Renal cortex interstitium (tissue), 11 donors: ENCODE measurements around the gene PRKAG2. TPM values are rescaled to one million over a fixed set of nuclear protein-coding genes. Genes with fewer than 3 reads are reported as not detected.

Experiments used
- DNase-seq, 11 donors: peaks; one replicate each; pipeline ENCODE4 v3.0.0-alpha.2; 2013; ENCODE audit warnings: low read depth in 9 of 11, low spot score in 4 of 11; ENCODE audit errors: extremely low read depth in 1 of 11
- polyA plus RNA-seq, 3 donors: library from polyadenylated mRNA; unstranded; fragments of 120-200 nt; gene quantifications; one replicate each; pipeline ENCODE4 v1.2.1, GENCODE V29; 2013; ENCODE audit not compliant: insufficient read length in 3 of 3

Gene PRKAG2
- polyA plus RNA-seq, 3 donors = 25.8 to 59.8 (median 37.8) TPM

- DNase-seq = no peak
Measured at GRCh38 chr7:151904270-151904669, 27.4 kb upstream of the PRKAG2 start.

DNA sequence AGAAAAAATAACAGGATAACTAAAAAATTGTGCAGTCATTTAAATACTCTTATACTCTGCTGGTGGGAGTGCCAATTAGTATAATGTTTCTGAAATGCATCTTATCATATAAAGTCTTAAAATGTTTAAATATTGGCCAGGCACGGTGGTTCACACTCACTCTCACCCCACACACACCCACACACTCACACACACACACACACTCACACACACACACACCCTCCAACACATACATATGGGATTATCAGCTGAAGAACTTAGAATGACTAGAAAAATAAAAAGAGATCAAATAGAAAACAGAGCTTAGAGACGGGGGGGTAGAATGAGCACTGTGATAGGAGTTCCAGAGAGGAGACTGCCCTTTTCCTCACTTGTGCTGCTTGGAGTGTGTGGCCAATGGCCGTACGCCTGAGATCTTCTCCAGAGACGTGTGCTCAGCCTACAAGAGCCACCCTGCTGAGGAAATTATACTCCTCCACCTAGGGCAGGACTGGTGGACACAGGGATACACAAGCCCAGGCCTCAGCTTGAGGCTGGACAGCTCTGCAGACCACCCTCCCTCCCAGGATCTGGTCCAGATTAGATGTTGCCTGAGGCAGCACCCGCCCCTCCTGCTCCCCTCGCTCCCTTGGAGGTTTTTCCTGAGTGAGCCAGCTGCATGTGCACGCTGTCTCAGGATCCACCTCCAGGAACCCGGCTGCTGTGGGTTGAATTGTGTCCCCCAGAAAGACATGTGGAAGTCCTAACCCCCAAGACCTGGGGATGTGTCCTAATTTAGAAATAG, 26.5 kb upstream of the PRKAG2 start:
- no peak for DNase-seq

- DNase-seq = no peak
Measured at GRCh38 chr7:151902311-151902710, 25.4 kb upstream of the PRKAG2 start.

GRCh38 chr7:151901828-151902227, 24.9 kb upstream of the PRKAG2 start:
- DNase-seq = no peak

- no peak for DNase-seq
Measured at GRCh38 chr7:151900986-151901621, 24.2 kb upstream of the PRKAG2 start.

DNA sequence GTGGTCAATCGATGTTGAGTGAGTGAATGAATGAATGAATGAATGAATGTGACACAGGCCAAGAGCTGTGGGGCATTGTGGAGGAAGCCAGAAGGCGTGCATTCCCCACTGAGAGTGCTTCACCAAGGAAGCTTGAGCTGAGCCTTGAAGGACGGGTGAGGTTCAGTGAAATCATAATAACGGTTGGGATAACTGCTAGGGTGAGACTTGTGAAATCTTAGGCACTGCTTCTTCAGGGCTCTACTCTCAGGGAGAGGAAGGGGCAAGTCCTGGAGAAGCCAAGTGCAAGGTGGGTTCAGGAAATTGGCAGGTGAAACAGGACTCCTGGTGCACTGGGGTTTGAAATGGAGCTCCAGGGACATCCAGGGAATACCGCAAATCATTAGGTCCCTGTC, 23.7 kb upstream of the PRKAG2 start:
- DNase-seq = no peak

GRCh38 chr7:151899513-151900360, 22.8 kb upstream of the PRKAG2 start:
- no peak for DNase-seq

- DNase-seq = no peak
Measured at GRCh38 chr7:151897951-151898686, 21.2 kb upstream of the PRKAG2 start.

GRCh38 chr7:151897161-151897731, 20.3 kb upstream of the PRKAG2 start:
- no peak for DNase-seq

- no peak for DNase-seq
Measured at GRCh38 chr7:151896486-151896885, 19.6 kb upstream of the PRKAG2 start.

GRCh38 chr7:151896086-151896485, 19.2 kb upstream of the PRKAG2 start:
- no peak for DNase-seq

- no peak for DNase-seq
Measured at GRCh38 chr7:151895631-151896031, 18.7 kb upstream of the PRKAG2 start.

DNA sequence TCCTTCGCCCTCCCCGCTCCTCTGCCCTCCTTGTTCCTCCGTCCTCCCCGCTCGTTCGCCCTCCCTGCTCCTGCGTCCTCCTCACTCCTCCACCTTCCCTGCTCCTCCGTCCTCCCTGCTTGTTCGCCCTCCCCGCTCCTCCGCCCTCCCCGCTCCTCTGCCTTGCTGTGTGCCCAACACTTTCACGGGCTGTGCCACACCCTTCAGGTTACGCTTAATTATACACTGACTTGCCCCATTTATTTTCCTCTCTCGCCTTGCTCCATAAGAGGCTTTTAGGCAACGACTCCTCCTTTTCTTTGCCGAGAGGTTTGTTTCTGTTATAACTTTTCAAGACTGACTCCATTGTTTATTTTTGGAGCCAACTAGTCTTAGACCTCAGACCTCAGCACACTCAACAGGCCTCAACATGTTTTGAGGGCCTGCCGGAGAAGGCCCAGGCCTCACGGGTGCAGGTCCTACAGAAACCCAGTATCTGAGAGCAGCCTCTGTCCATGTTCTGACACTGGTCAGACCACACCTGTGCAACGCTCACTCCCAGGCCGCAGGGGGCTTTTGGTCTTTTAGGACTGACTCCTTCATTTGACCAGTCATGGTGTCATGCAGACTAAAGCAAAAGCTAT, 18.2 kb upstream of the PRKAG2 start:
- no peak for DNase-seq

GRCh38 chr7:151894111-151895007, 17.4 kb upstream of the PRKAG2 start:
- no peak for DNase-seq

GRCh38 chr7:151893405-151893923, 16.5 kb upstream of the PRKAG2 start:
- no peak for DNase-seq

GRCh38 chr7:151891753-151892152, 14.8 kb upstream of the PRKAG2 start:
- DNase-seq = no peak

DNA sequence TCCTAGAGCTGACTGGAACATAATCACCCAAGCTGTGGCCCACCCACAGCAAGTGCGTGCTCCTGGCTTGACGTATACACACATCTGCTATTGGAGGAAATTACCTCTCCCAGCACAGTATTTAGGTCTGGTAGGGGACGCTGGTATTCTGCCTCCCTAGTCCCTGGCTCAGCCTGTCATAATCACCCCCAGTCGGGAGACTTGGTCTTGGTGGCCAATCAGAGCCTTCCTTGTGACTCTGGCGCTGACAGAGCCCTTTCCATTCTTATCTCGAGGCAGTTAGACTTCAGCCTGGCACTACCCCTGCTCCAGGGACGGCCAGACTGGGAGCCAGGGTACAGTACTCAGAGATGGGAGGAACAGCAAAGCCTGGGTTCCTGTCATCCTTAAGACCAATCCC, 14.3 kb upstream of the PRKAG2 start:
- no peak for DNase-seq
